HCT116 (cell line): ENCODE measurements around the gene AVPI1. TPM values are rescaled to one million over a fixed set of nuclear protein-coding genes. Genes with fewer than 3 reads are reported as not detected.

Experiments
- ATAC-seq: fragments of 200-7000 bp; cut with Tn5 transposase; 2 replicates; pipeline ENCODE4 v1.9.1; 2020; ENCODE audit warnings: mild to moderate bottlenecking, moderate library complexity
- BruUV-seq: library from RNA; stranded (reverse); fragments of 400-500 nt; replicated peaks from 2 replicates; lab custom pipeline; 2021; lab: Mats Ljungman, UMichigan
- CTCF ChIA-PET: fragments of 300-600 bp; sonication (Branson Sonifier 250); formaldehyde crosslinking; loops from one replicate; lab custom pipeline; 2021; ENCODE audit warnings: antibody characterized with exemption; lab: Charles Lee
- POLR2A ChIA-PET: fragments of 300-600, 350-600 bp; sonication (Branson Sonifier 250); formaldehyde crosslinking; loops from one replicate; lab custom pipeline; 2021; ENCODE audit warnings: antibody characterized with exemption; lab: Charles Lee
- RAD21 ChIA-PET, 2 experiments: fragments of 300-600 bp; sonication (Branson Sonifier 250); formaldehyde crosslinking; loops; one replicate each; lab custom pipeline; 2023; ENCODE audit warnings: low total read pairs in 2 of 2; ENCODE audit not compliant: uncharacterized antibody in 2 of 2, unreplicated experiment in 2 of 2, low non-redundant PET in 1 of 2; lab: Charles Lee
- DNase-seq: peaks from one replicate; pipeline ENCODE4 v3.0.0-alpha.2; 2010; ENCODE audit warnings: low read depth, low spot score
- H2AFZ ChIP-seq: fragments of 200-600 bp; shearing (Covaris generic), sonication (generic); 2 replicates; pipeline ENCODE4 v1.6.1; 2017; ENCODE audit warnings: low read depth, mixed run types, mixed read lengths, antibody characterized with exemption, low read length; ENCODE audit not compliant: poor library complexity, severe bottlenecking
- H3K27ac ChIP-seq: 2 replicates; pipeline ENCODE4 v1.5.1; 2012; ENCODE audit warnings: low read depth, low read length
- H3K27me3 ChIP-seq: fragments of 200-600 bp; sonication (generic); 2 replicates; pipeline ENCODE4 v1.6.1; 2016; ENCODE audit warnings: mixed run types, low read length, mixed read lengths; ENCODE audit not compliant: insufficient read depth
- H3K36me3 ChIP-seq, 2 experiments: fragments of 200-500 bp in 1 of 2; fragments of 200-600 bp in 1 of 2; sonication (Bioruptor generic) in 1 of 2; sonication (generic) in 1 of 2; 2 replicates each; pipeline versions ENCODE4 v1.5.1 to v1.6.1; 2014 to 2016; ENCODE audit warnings: low read length in 2 of 2, inconsistent platforms in 1 of 2, mixed read lengths in 1 of 2, mixed run types in 1 of 2; ENCODE audit not compliant: insufficient read depth in 2 of 2, control insufficient read depth in 1 of 2
- H3K4me1 ChIP-seq, 2 experiments: fragments of 200-600 bp in 1 of 2; sonication (generic) in 1 of 2; 2 replicates each; pipeline versions ENCODE4 v1.5.1 to v1.6.1; 2012 to 2017; ENCODE audit warnings: low read length in 2 of 2, inconsistent platforms in 1 of 2, mild to moderate bottlenecking in 1 of 2, mixed read lengths in 1 of 2, mixed run types in 1 of 2, moderate library complexity in 1 of 2; ENCODE audit not compliant: insufficient read depth in 2 of 2, control insufficient read depth in 1 of 2
- H3K4me2 ChIP-seq: fragments of 200-600 bp; sonication (generic); 2 replicates; pipeline ENCODE4 v1.6.1; 2017; ENCODE audit warnings: mixed run types, low read length, mixed read lengths
- H3K4me3 ChIP-seq, 2 experiments: fragments of 200-600 bp in 1 of 2; sonication (generic) in 1 of 2; replicated peaks in 1 of 2; 2 replicates each; pipeline ENCODE4 v1.5.1; 2011 to 2016; ENCODE audit warnings: low read length in 2 of 2, control low read depth in 1 of 2, low read depth in 1 of 2, mild to moderate bottlenecking in 1 of 2, mixed read lengths in 1 of 2, mixed run types in 1 of 2
- H3K79me2 ChIP-seq: fragments of 200-600 bp; sonication (generic); 2 replicates; pipeline ENCODE4 v1.6.1; 2017; ENCODE audit warnings: mild to moderate bottlenecking, mixed run types, low read length, moderate library complexity, mixed read lengths; ENCODE audit not compliant: insufficient read depth
- H3K9ac ChIP-seq: fragments of 200-600 bp; sonication (generic); 2 replicates; pipeline ENCODE4 v1.6.1; 2016; ENCODE audit warnings: low read length, mixed read lengths
- H3K9me2 ChIP-seq: fragments of 200-600 bp; sonication (generic), shearing (Covaris generic); 2 replicates; pipeline ENCODE4 v1.6.1; 2017; ENCODE audit warnings: mixed run types, mild to moderate bottlenecking, moderate library complexity; ENCODE audit not compliant: insufficient read depth
- H3K9me3 ChIP-seq, 2 experiments: fragments of 200-500 bp in 1 of 2; fragments of 200-600 bp in 1 of 2; sonication (Bioruptor generic) in 1 of 2; sonication (generic) in 1 of 2; 2 replicates each; pipeline ENCODE4 v1.6.1; 2014 to 2017; ENCODE audit warnings: low read length in 2 of 2, mixed read lengths in 2 of 2, inconsistent platforms in 1 of 2, low read depth in 1 of 2, mild to moderate bottlenecking in 1 of 2, mixed run types in 1 of 2, moderate library complexity in 1 of 2; ENCODE audit not compliant: control insufficient read depth in 1 of 2, insufficient read depth in 1 of 2
- H4K20me1 ChIP-seq: fragments of 200-600 bp; sonication (generic), shearing (Covaris generic); 2 replicates; pipeline ENCODE4 v1.6.1; 2017; ENCODE audit warnings: mixed run types, mild to moderate bottlenecking, moderate library complexity; ENCODE audit not compliant: insufficient read depth
- ATF3 ChIP-seq: IDR thresholded peaks from 2 replicates; pipeline ENCODE4 v1.6.1; 2012
- CTCF ChIP-seq, 3 experiments: fragments of 200-600 bp in 1 of 3; sonication (generic) in 1 of 3; IDR thresholded peaks in 2 of 3; conservative IDR thresholded peaks in 1 of 3; 2 replicates each; pipeline ENCODE4 v1.5.1; 2012 to 2017; ENCODE audit warnings: low read depth in 2 of 3, low read length in 2 of 3, antibody characterized with exemption in 1 of 3, borderline replicate concordance in 1 of 3, control low read depth in 1 of 3, mild to moderate bottlenecking in 1 of 3, mixed read lengths in 1 of 3, mixed run types in 1 of 3, moderate library complexity in 1 of 3; ENCODE audit not compliant: insufficient read depth in 1 of 3
- EGR1 ChIP-seq: IDR thresholded peaks from 2 replicates; pipeline ENCODE4 v1.6.1; 2012; ENCODE audit warnings: low read depth
- POLR2AphosphoS5 ChIP-seq: IDR thresholded peaks from 2 replicates; pipeline ENCODE4 v1.6.1; 2011; ENCODE audit warnings: mild to moderate bottlenecking, low read depth, low read length, moderate library complexity
- RAD21 ChIP-seq: IDR thresholded peaks from 2 replicates; pipeline ENCODE4 v1.6.1; 2012; ENCODE audit warnings: low read depth, mild to moderate bottlenecking
- SP1 ChIP-seq: IDR thresholded peaks from 2 replicates; pipeline ENCODE4 v1.6.1; 2012; ENCODE audit warnings: low read depth
- ZBTB33 ChIP-seq: IDR thresholded peaks from 2 replicates; pipeline ENCODE4 v1.6.1; 2011; ENCODE audit warnings: mild to moderate bottlenecking, low read length, moderate library complexity; ENCODE audit not compliant: insufficient replicate concordance; ENCODE audit errors: extremely low read depth
- ZFX ChIP-seq: fragments of 450-650 bp; IDR thresholded peaks from 2 replicates; pipeline ENCODE4 v1.6.1; 2017
- intact Hi-C: fragments of 100-400 bp; cut with micrococcal nuclease; formaldehyde crosslinking; loops from 2 replicates; pipeline ENCODE4 v1.10.0; 2022
- total RNA-seq: library from RNA; stranded (reverse); gene quantifications from one replicate; pipeline ENCODE4 v1.2.1, GENCODE V29; 2021; ENCODE audit not compliant: unreplicated experiment

The AVPI1 gene
- total RNA-seq, 1 experiment from 2014 or later = 26.7 TPM

- Histone ChIP-seq H3K4me2 (no peak overlapping the region), H3K36me3 (no peaks in the 10 kb centered on the region), H3K27ac (no peak overlapping the region), H4K20me1 (no peaks in the 10 kb centered on the region), H2AFZ (no peak overlapping the region), H3K9me2 (no peaks in the 10 kb centered on the region), H3K9me3 (no peaks in the 10 kb centered on the region), H3K27me3 (no peaks in the 10 kb centered on the region), H3K4me1 (peaks cover 7 to 16% of the 10 kb centered on the region in 2 experiments), H3K4me3 (no peak overlapping the region), H3K9ac (no peak overlapping the region), H3K79me2 (no peaks in the 10 kb centered on the region)
- ATAC-seq (0 out of 2 replicates have a peak, but pooled peaks have one; percentile 17), DNase-seq (no peak)
- ChIA-PET RAD21 (interaction anchor here (0.6 to 1.6 kb wide), 3 partner anchors 11 to 111 kb away, joined by 3 to 6 read pairs (median 3); no protein-coding TSS in a partner anchor), POLR2A (interaction anchor here (2.1 kb wide), 1 partner anchor 10 kb away, joined by 12 read pairs; the partner anchor contains the start of gene MARVELD1), CTCF (interaction anchor here (0.9 to 3.2 kb wide), 7 partner anchors 11 to 23 kb away, joined by 3 to 18 read pairs (median 7); partner anchors contain the start of gene MARVELD1)
- no TSS peak for BruUV-seq
- no peak for TF ChIP-seq CTCF (IDR thresholded peaks at IDR 0.05 in 2 of 3, conservative IDR thresholded peaks at IDR 0.05 in 1 of 3; ENCODE audit: borderline replicate concordance in 1 of 3, insufficient read depth in 1 of 3, low read depth in 2 of 3, low read length in 2 of 3)
- no peak for TF ChIP-seq ATF3
- no peak for TF ChIP-seq POLR2AphosphoS5
- TF ChIP-seq RAD21 = no peak
- no peak for TF ChIP-seq ZFX
- TF ChIP-seq EGR1 = no peak
- no peak for TF ChIP-seq ZBTB33
- no peak for TF ChIP-seq SP1
- intact Hi-C loops = no loop called here
Measured at GRCh38 chr10:97724341-97724941, 37.4 kb upstream of the AVPI1 start.
